HL-60/S4 (cell line): ENCODE data around the gene SCN5A.

Experiments
- in situ Hi-C: fragments of 300-500 bp; cut with MboI; formaldehyde crosslinking; loops from 2 replicates; pipeline ENCODE4 v1.14.3; 2022; ENCODE audit warnings: low sequenced_read_pairs

Gene SCN5A

DNA sequence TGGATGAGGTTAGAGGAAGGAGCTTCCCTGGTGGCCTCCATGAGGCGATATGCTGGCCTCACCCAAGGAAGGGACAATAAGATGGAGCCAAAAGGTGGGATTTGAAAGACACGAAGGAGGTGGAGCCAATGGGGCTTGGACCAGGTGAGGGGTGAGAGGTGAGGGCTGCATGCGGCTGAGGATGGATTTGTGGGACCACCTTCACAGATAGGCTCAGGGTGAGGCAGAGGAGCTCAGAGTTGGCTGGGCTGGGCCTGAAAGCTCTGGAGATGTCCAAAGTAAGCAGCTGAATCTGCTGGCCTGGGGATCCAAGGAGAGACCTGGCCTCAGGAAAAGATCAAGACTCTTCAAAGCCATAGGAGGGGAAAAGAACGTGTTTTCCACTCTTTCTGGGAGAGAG lies 103.5 kb downstream of the SCN5A start:
- in situ Hi-C loops, result no loop called here

DNA sequence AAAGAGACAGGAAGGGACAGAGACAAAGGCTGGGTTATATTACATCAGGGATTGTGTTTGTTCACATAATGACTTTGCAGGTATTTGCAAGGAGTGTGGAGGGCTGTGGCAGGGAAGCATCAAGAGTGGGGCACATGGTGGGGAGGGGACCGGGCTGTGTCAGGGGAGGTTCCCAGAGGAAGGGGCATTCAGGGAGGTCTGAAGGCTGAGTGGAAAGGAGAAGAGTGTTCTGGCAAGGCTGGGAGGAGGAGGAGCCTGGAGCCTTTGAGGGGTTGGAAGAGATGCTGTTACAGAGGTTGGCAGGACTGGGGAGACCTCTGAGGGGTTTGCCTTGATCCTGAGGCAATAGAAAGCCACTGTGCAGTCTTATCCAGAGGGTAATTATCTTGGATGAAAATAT lies 103.9 kb downstream of the SCN5A start:
- in situ Hi-C loops, result no loop called here

DNA sequence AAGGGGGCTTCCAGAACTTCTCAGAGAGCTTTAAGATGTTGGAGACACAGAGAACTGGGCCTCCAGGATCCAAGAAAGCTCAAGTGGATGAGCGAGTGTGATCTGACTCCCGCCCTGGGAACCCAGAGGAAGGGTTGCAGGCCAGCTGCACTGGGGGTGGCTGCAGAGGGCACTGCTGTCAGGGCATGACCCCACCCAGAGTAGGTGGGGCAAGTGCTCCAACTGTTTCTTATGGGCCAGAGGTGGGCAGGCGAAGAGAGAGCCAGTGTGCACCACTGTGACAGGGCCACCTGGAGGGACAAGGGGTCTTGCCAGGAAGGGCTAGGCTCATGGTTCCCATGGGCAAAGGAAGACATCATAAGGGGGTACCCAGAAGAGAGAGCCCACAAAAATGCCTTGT lies 104.6 kb downstream of the SCN5A start:
- in situ Hi-C loops, result no loop called here

DNA sequence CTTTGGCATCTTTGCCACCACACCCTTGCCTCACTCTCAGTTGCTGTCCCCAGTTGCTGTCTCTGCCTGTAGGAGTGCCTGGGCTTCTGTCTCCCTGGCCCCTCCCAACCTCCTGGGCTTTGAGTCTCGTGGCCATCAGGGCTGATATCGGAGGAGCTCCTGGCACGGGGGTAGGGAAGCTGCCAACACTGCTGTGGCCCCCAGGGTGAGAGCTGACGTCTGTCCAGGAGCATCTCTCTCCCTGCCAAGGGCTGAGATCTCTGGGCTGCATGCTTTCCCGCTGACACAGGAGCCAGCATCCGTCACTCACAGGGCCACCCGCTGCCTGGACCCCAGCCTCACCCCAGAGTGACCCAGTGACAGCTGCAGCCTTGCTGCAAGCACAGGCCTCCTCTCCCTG lies 105.9 kb downstream of the SCN5A start:
- in situ Hi-C loops, result no loop called here

DNA sequence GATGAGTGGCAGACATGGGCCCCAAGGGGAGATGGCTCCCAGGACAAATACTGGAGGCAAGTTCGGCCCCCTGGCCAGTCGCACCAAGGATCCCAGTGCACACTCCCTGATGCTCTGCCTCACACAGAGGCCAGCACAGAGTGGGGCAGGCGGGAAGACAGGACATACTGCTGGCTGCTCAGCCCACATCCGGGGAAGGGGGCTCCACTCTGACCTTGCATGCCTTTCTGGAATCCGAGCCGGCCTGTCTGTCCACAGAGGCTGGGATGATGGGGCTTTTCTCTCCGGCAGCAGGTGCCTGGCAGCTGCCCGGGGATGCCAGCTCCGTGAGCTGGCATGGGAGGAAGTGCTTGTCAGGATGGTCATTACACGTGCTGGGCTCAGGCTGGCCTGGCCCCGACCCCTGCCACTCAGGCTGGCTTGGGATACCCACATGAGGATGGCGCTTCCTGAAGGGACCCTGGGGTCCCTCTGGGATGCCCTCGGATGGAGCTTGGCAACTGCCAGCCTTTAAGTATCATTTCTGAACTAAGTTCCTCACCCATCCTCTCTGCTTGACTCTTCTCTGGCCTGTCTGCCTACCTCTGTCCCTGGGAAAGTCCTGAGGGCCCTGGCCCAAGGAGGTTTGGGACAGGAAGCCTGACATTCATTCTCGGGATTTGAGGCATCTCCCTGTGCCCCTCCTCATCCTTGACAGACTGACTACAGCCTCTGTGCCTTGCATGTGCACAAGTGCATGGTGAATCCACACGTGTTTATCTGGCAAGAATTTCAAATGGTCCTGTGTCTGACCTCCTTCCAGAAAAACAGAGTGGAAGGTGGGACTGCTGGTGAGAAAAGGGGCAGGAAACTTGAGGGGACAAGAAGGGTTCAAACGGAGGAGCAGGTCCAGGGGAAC lies 106.8 kb downstream of the SCN5A start:
- in situ Hi-C loops, result no loop called here

DNA sequence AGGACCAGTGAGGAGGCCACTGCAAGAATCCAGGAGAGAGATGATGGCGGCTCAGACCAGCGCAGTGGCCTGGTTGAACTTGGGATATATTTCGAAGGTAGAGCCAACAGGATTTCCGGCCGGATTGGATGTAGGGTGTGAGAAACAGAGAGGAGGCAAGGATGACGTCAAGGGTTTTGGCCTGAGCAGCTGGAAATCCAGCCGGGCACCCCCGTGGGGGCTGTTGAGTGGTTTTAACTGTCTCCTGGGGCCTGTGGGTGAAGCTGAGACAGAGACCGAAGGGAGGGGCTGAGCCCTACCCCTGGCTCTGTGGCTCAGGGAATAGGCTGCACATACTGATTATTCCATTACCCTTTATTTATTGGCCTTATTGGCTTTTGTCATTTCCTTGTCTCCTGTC lies 107.7 kb downstream of the SCN5A start:
- in situ Hi-C loops, result no loop called here

DNA sequence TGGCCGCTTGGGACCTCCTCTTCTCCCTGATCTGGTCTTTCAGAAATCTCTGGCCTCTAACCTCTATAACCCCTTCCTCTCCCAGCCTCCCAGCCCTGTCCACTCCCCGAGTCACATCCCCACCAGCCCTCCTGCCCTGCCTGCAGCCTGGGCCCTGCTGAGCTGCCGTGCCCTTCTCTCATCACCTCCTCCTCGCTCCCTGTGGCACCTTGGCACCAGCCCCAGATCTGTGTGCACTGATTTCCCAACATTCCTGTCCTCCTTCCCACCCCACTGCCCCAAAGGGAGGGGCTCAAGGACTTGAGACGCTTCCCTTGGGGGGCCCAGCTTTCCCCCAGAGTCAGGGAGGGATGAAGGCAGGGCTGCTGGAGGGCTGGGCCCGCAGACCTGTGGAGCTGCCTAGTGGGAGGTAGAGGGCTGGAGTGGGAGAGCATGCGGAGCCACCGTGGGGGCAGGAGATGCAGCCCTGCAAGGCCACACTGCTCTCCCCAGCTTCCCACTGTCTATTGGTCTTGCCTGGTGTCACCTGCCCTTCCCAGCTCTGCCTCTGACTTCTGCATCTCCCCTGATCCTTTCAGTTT lies 110.6 kb downstream of the SCN5A start:
- in situ Hi-C loops, result no loop called here

DNA sequence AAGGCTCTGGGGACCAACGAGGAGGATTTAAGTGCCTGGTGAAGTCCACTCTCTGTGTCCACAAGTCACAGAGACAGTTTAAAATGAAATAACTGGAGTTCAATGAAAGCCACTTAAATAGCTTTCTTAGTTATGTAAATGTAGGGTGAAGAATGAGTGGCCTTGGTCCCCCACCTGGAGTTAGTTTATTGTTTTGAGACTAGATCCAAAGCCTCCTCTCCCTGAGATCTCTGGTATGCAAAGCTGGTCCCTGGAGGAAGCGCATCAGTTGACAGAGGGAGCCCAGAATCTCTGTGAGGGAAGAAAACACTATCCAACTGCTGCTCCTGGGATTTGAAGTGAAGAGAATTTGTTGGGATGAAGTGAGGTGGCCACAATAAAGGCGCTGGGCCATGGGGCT lies 112.8 kb downstream of the SCN5A start:
- in situ Hi-C loops, result no loop called here

DNA sequence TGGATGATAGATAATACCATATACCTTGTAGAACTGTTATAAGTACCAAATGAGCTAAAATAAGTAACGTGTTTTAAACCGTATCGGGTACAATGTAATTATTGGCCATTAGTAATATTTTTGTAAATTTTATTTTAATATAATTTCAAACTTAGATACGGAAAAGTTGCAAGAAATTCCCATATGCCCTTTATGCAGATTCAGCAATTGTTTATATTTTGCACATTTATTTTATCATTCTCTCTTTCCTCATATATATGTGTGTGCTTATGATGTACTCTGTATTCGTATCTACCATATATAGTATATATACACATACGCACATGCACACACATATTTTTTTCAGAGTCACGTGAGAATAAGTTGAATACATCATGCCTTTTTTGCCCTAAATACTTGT lies 114.9 kb downstream of the SCN5A start:
- in situ Hi-C loops, result no loop called here

DNA sequence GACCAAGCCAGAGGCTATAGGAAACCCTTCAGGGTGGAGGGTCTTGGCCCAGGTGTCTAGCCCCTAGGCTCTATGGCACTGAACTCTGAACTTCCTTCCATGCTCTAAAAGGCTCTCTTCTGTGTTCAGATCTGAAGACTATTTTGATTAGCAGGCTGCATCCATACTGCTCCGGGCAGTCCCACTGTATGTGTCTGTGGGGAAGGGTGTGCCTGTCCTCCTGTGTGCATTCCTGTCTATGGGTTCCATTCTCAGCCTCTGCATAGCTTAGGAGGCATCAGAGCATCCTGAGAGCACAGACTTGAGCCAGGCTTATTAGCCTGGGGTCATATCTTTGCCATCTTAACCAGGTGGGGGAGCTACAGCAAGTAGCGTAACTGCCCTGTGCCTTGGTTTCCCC lies 115.3 kb downstream of the SCN5A start:
- in situ Hi-C loops, result no loop called here

DNA sequence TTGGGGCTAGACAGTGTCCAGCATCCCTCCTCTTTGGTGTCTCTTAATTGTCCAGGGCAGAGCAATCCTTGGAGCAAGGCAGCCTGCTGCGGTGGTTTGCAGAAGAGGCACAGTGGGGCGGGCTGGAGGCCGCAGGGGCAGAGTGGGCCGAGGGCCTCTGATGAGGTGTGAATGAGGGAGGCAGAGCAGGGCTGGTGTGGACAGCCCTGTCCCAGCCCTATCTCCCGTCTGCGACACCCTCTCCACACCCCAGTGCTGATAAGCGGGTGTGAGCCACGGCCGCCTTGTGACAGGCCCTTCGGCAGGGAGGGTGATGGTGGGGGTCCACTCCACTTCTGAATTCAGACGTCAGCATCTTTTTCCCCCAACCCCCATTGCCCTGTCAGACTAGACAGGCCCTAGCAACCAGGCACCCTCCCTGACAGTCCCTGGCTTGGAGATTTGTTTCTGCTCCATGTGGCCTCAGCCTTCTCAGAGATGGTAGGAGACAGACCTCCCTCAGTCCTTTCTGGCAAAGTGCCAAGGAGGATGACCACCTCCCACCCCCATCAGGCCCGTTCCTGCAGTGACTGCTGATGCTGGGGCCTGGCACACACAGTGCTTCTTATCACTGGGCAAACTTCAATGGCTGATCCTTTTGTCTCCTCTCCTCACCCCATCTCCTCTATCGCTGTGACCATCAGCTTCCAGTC lies 116.1 kb downstream of the SCN5A start:
- in situ Hi-C loops, result no loop called here

DNA sequence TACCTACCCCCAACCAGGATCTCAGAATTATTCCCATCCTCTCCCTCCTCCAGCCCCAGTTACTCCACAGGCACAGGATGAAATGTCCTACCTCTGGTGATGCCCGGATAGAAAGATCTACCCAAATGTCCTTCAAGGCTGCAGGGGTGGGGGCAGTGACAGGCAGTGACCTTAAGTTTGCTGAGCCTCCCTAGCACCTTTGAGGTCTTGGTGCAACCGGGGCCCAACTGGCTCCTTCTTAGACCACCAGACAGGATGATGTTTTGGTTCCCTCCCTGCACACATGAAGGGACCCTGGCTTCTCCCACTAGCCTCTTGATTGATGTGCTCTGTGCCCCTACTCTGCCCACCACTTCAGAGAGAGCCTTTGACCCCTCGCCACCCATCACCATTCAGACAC lies 117.0 kb downstream of the SCN5A start:
- in situ Hi-C loops, result no loop called here

DNA sequence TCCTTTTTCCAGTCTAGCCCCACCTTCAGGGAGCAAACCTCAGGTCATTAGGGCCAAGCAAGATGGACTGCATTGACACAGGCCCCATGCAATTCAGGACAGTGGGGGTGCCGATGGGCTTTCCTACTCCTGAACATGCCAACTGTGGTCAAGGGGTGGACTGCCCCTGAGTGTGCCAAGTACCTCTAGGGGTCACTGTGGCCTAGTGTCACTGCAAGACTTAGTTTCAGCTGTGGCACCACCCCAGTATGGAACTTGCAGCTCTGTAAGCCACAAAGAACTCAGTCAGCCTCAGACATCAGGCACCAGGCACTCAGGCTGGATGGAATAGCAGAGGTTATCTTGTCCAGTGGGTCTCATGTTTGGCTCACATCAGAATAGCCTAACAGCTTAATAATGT lies 121.0 kb downstream of the SCN5A start:
- in situ Hi-C loops, result no loop called here

DNA sequence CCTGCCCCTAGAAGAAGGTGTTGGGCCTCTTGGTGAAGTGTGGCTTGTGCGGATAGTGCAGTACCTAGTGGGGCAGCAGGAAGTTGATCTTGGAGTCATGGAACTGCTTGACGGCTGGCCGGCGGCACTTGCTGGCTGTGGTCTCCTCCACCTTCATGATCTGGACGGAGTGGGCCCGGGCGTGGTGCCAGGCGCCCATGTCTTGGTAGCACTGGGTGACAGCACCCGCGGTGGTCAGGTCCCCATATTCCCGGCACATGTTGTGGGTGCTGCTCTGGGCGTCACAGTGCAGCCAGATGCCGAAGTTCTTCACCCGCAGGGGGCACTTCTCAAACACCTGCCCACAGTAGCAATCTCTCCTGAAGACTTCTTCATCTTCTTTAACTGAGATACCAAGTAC lies 122.7 kb downstream of the SCN5A start:
- in situ Hi-C loops, result no loop called here

DNA sequence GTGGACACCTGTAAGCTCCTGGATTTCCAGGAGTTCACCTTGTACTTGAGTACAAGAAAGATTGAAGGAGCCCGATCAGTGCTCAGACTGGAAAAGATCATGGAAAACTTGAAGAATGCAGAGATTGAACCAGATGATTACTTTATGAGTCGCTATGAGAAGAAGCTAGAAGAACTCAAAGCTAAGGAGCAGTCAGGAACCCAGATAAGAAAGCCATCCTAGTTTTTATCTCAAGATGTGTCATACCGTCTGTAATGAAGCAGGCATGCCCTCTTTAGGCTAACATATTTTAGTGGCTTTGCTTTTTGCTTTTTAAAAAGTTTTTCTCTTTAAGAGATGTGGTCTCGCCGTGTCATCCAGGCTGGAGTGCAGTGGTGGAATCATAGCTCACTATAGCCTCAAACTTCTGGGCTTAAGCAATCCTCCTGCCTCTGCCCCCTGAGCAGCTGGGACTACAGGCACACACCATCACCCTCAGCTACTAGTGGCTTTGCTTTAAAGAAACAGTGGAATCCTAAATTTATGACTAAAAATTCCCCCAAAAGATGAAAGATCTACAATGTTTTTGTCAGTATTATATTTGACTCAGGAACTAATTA lies 125.2 kb downstream of the SCN5A start:
- in situ Hi-C loops, result no loop called here

DNA sequence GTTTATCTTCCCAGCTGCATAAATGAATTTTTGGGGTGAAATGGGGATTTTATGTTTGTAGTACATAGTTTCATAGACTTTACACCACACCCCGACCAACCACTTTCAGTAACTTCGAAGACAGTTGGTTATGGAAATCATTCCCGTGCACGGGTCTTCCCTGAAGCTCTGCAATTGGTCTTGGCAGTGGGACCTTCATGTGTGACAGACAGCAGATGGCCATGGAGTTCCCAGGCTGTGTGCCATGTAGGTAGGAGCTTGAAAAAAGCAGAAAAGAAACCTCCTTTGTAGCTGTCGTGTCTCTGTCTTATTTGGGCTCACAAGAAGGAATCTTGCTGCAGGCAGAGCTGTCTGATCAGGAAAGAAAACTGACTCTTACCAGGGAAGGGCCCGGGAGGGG lies 127.5 kb downstream of the SCN5A start:
- in situ Hi-C loops, result no loop called here

DNA sequence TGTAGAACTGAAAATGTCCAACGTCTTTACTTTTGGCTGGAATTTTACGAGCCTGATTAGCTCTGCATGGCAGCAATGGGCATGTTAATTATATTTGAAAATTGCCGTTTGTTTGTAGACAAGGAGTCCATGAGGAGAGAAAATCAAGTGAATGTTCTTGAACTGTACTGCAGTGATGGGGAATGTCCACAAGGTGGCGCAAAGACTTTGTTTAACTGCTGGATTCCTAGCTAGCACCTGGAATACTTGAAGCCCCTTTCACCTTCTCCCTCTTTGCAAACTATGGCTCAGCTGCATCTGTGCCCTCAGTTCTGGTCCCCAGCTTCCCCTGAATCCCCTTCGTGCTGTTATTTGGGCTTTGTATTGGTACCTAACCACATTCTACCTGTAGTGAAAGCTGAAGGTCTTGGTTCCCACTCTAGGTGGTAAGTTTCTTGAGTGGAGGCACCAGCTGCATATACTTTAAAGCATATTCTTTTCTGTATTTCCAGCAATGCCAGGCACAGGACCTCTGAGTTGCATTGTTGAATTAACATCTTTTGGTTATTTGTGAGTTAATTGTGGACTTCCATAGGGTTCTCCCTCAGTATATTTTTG lies 128.0 kb downstream of the SCN5A start:
- in situ Hi-C loops, result no loop called here

DNA sequence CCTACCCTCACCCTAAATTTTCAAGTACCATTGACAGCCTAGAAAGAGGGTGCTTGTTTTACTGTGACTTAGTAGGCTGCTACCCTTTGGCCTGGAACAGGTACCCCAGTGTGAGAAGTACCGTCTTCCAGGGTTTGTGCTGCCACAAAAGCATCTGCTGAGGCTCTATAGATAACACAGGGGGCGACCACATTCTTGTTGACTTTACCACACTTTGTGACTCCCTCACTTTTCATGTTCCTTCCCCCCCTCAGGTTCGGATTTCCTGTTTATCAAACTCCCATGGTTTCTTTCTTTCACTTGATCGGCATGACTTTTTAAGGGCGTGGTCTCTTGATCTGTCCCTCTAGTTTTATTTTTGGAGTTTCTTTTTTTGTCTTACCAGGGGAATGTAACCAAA lies 129.8 kb downstream of the SCN5A start:
- in situ Hi-C loops, result no loop called here

DNA sequence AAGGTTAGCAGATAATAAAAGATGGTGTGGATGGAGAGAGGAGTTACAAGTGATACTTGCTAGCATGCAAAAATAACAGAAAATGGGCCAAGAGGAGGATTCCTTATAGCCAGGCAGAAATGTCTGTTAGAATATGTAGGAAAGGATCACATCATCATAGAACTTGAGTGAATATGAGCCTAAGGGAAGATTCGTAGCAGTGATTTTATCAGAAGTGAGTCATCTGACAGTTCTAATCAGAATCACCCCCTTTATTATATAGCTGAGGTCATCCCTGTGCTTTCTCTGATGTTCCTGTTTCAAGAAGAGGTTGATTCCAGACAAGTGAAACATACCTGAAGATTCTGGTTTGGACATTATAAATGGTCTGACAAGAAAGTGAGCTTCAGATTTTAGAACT lies 130.5 kb downstream of the SCN5A start:
- in situ Hi-C loops, result no loop called here

DNA sequence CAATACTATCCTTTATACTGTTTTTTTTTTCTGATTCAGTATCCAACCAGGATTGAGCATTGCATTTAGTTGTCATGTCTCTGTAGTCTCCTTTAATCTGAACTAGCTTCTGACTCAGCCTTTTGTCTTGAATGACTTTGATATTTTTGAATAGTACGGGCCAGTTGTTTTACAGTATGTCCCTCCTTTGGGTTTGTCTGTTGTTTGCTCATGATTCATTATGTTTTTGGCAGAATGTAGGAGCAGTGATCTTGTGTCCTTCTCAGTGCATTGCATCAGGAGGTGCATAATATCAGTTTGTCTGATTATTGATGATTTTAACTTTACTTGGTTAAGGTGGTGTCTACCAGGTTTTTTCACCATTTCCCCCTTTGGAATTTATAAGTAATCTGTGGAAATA lies 132.8 kb downstream of the SCN5A start:
- in situ Hi-C loops, result no loop called here

DNA sequence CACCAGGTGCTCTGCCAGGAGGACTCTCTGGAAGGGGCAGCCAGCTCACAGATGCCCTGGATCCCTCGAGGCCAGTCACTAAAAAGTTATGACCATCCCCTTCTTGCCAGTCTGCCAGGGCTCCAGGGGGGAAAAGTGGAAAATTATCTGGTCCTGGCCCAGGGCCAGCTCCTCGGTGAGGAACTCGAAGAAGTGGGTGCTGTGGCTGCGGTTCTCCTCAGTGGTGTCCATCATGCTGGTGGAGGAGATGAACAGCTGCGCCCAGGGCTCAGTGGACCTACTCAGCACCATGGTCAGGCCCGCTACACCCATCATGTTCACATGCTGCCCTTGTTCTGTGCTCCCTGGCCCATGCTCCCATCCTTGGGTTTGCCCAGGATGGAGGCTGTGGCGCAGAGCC lies 134.1 kb downstream of the SCN5A start:
- in situ Hi-C loops, result no loop called here
